K562 (cell line): ENCODE data around the gene MRPS15. TPM values are rescaled to one million over a fixed set of nuclear protein-coding genes. Genes with fewer than 3 reads are reported as not detected.
A peak's percentile ranks its signal among the peaks of the same experiment; 100 is the strongest.

ENCODE experiments used
- CXXC5 ChIP-seq: fragments of 250-450 bp; sonication (Bioruptor Pico); IDR thresholded peaks from 2 replicates; pipeline ENCODE4 v1.8.0; 2022; ENCODE audit warnings: inconsistent platforms, mild to moderate bottlenecking, moderate library complexity
- DEAF1 ChIP-seq: fragments of 450-650 bp; formaldehyde crosslinking; IDR thresholded peaks from 2 replicates; pipeline ENCODE4 v1.4.0; 2020; ENCODE audit warnings: mild to moderate bottlenecking, moderate library complexity
- ELF4 ChIP-seq: fragments of 450-650 bp; formaldehyde crosslinking; IDR thresholded peaks from 2 replicates; pipeline ENCODE4 v1.4.0; 2022; ENCODE audit warnings: missing genetic modification characterization
- ETV5 ChIP-seq: sonication (generic); formaldehyde crosslinking; IDR thresholded peaks from 2 replicates; pipeline ENCODE4 v1.4.0; 2020; ENCODE audit warnings: low read depth, mild to moderate bottlenecking, missing genetic modification reagents
- GATAD2A ChIP-seq: fragments of 450-650 bp; IDR thresholded peaks from 2 replicates; pipeline ENCODE4 v1.6.1; 2017
- HMBOX1 ChIP-seq: sonication (generic); IDR thresholded peaks from 2 replicates; pipeline ENCODE4 v1.6.1; 2016
- ID3 ChIP-seq, 2 experiments: fragments of 250-450 bp in 1 of 2; fragments of 450-650 bp in 1 of 2; sonication (Bioruptor Pico) in 1 of 2; IDR thresholded peaks; 2 replicates each; pipeline versions ENCODE4 v1.6.1 to v1.8.0; 2016 to 2021; ENCODE audit warnings: mild to moderate bottlenecking in 2 of 2, moderate library complexity in 2 of 2, missing compliant biosample characterization in 1 of 2, missing genetic modification characterization in 1 of 2
- MXD1 ChIP-seq: fragments of 250-450 bp; sonication (Bioruptor Pico); IDR thresholded peaks from 2 replicates; pipeline ENCODE4 v1.8.0; 2021; ENCODE audit warnings: borderline replicate concordance, mild to moderate bottlenecking, moderate library complexity; ENCODE audit not compliant: poor library complexity, severe bottlenecking
- PBX2 ChIP-seq, 2 experiments: IDR thresholded peaks in 1 of 2; conservative IDR thresholded peaks in 1 of 2; 2 replicates each; pipeline ENCODE4 v1.6.1; 2016; ENCODE audit warnings: low read depth in 2 of 2, mild to moderate bottlenecking in 1 of 2, missing compliant biosample characterization in 1 of 2, missing genetic modification characterization in 1 of 2, moderate library complexity in 1 of 2
- TAL1 ChIP-seq: fragments of 450-650 bp; IDR thresholded peaks from 2 replicates; pipeline ENCODE4 v1.6.1; 2016; ENCODE audit warnings: mild to moderate bottlenecking
- TEAD2 ChIP-seq: fragments of 450-650 bp; IDR thresholded peaks from 2 replicates; pipeline ENCODE4 v1.6.1; 2016; ENCODE audit warnings: missing genetic modification characterization, control low read depth, missing compliant biosample characterization
- TFAP4 ChIP-seq: sonication (generic); formaldehyde crosslinking; IDR thresholded peaks from 2 replicates; pipeline ENCODE4 v1.8.0; 2022; ENCODE audit warnings: missing genetic modification reagents, mild to moderate bottlenecking, moderate library complexity, borderline replicate concordance
- ZBTB5 ChIP-seq: fragments of 450-650 bp; IDR thresholded peaks from 2 replicates; pipeline ENCODE4 v1.6.1; 2017; ENCODE audit warnings: antibody characterized with exemption
- ZNF280B ChIP-seq: fragments of 250-450 bp; sonication (Bioruptor Pico); IDR thresholded peaks from 2 replicates; pipeline ENCODE4 v1.5.1; 2021; ENCODE audit warnings: mild to moderate bottlenecking
- ZNF586 ChIP-seq: fragments of 450-650 bp; formaldehyde crosslinking; conservative IDR thresholded peaks from 2 replicates; pipeline ENCODE4 v1.4.0; 2020; ENCODE audit warnings: mild to moderate bottlenecking, moderate library complexity
- polyA plus RNA-seq, 8 experiments: library from polyadenylated mRNA; depleted of rRNA in 4 of 8; stranded (reverse) in 5 of 8; unstranded in 3 of 8; fragments of >200 nt; fragmentation: Nextera tagmentation in 2 of 8; fragmentation: Illumina TruSeq in 1 of 8; extraction: Ambion mirVana in 2 of 8; extraction: Trizol in 1 of 8; gene quantifications; 2 replicates each; pipeline versions ENCODE4 v1.2.1 to v1.2.3, GENCODE V29; 2011 to 2014; ENCODE audit warnings: inconsistent platforms in 1 of 8, missing spikeins in 1 of 8
- total RNA-seq, 7 experiments: library from RNA; depleted of rRNA in 6 of 7; stranded (reverse); fragments of >200 nt in 6 of 7; fragmentation: Illumina TruSeq in 2 of 7; extraction: Trizol in 2 of 7; gene quantifications; 2 replicates each; pipeline versions ENCODE4 v1.2.1 to v1.2.3, GENCODE V29; 2011 to 2021; ENCODE audit warnings: low replicate concordance in 1 of 7

The MRPS15 gene
- total and polyA plus RNA-seq, 9 of the 15 experiments (the other 6 are each of a cell fraction or from before 2014, with no cell fraction given), result 62.9 to 286 (median 149) TPM

GRCh38 chr1:36479505-36480051 is 15.4 kb upstream of the MRPS15 start (continued):
- TF ChIP-seq ZNF586 (no peak), ELF4 (no peak), ZNF280B (CRISPR knock-in tag) (no peak), ETV5 (CRISPR knock-in tag) (no peak), PBX2 (CRISPR knock-in tag; IDR thresholded peaks at IDR 0.05; ENCODE audit: low read depth) (no peak), PBX2 (tag; conservative IDR thresholded peaks at IDR 0.05; ENCODE audit: low read depth) (no peak), HMBOX1 (no peak), CXXC5 (CRISPR knock-in tag) (0 out of 2 replicates have a peak, but pooled peaks have one; percentile 16), TFAP4 (CRISPR knock-in tag) (no peak), TAL1 (no peak), MXD1 (CRISPR knock-in tag) (no peak), DEAF1 (CRISPR knock-in tag) (no peak; the same call in 1 of the 2 replicates), TEAD2 (tag) (no peak), ZBTB5 (no peak), ID3 (CRISPR knock-in tag; IDR thresholded peaks at IDR 0.05) (no peak), ID3 (tag; IDR thresholded peaks at IDR 0.05) (no peak), GATAD2A (0 out of 2 replicates have a peak, but pooled peaks have one; percentile 28)
